ENCODE results near the gene ZNF254.

- TF ChIP-seq PBX3 (IDR thresholded peaks at IDR 0.05; ENCODE audit: insufficient replicate concordance, low read depth, low read length) (no peak), NRF1 (conservative IDR thresholded peaks at IDR 0.05; ENCODE audit: low read depth, low read length) (no peak), USF1 (IDR thresholded peaks at IDR 0.05; ENCODE audit: borderline replicate concordance, extremely low read length, insufficient read depth, low read depth, low read length) (no peak), EP300 (IDR thresholded peaks at IDR 0.05; ENCODE audit: borderline replicate concordance in 1 of 2, control insufficient read depth in 1 of 2, low read depth in 2 of 2, low read length in 2 of 2) (no peak), CHD2 (IDR thresholded peaks at IDR 0.05; ENCODE audit: borderline replicate concordance, low read depth, low read length) (no peak), CEBPZ (IDR thresholded peaks at IDR 0.05; ENCODE audit: low read depth, low read length) (no peak), BMI1 (IDR thresholded peaks at IDR 0.05; ENCODE audit: borderline replicate concordance) (no peak), ELK1 (IDR thresholded peaks at IDR 0.05; ENCODE audit: low read depth, low read length) (no peak)
Observed at GRCh38 chr19:24140591-24140990, 53.6 kb downstream of the ZNF254 start.
